ENCODE data around the gene FAM98B.

FAM98B gene

GRCh38 chr15:38533416-38533915 is 79.5 kb downstream of the FAM98B start:
- POLR2A ChIA-PET = no interaction called here
- no peaks in the 10 kb centered on the region for H3K36me3 ChIP-seq (ENCODE audit: control insufficient read depth in 4 of 4, insufficient read depth in 4 of 4, low read length in 3 of 4)

GRCh38 chr15:38533926-38534325 is 80.0 kb downstream of the FAM98B start:
- POLR2A ChIA-PET = no interaction called here

More at GRCh38 chr15:38533416-38533915, 79.5 kb downstream of the FAM98B start:
- H3K4me3 ChIP-seq (ENCODE audit: control insufficient read depth in 1 of 7, extremely low read depth in 1 of 7, insufficient read depth in 4 of 7, low read depth in 2 of 7, low read length in 6 of 7) = no peak overlapping the region
- no peak for DNase-seq
- no peaks in the 10 kb centered on the region for H3K9me3 ChIP-seq (ENCODE audit: control extremely low read depth in 1 of 5, control insufficient read depth in 4 of 5, insufficient read depth in 2 of 5, low read depth in 1 of 5, low read length in 4 of 5)
- H3K27me3 ChIP-seq (replicated peaks in 2 of 5; ENCODE audit: control insufficient read depth in 4 of 5, insufficient read depth in 5 of 5, low read length in 4 of 5) = no peaks in the 10 kb centered on the region
- H3K27ac ChIP-seq (ENCODE audit: insufficient read depth in 1 of 2, low read depth in 1 of 2, low read length in 2 of 2, poor library complexity in 1 of 2, severe bottlenecking in 2 of 2) = no peak overlapping the region
- CTCF ChIA-PET = interaction anchor here (0.8 to 1.4 kb wide), 2 partner anchors 12 to 30 kb away, joined by 3 read pairs; no protein-coding TSS in a partner anchor
- no peaks in the 10 kb centered on the region for H3K4me1 ChIP-seq (ENCODE audit: control extremely low read depth in 1 of 4, control insufficient read depth in 4 of 4, insufficient read depth in 4 of 4, low read length in 3 of 4)
- 96% methylated on average over 6 of the region's 6 CpGs for WGBS (ENCODE audit: insufficient coverage)

GRCh38 chr15:38534691-38535090 is 80.8 kb downstream of the FAM98B start:
- Histone ChIP-seq H3K4me3 (ENCODE audit: control insufficient read depth in 1 of 7, extremely low read depth in 1 of 7, insufficient read depth in 4 of 7, low read depth in 2 of 7, low read length in 6 of 7) (no peak overlapping the region), H3K27me3 (replicated peaks in 2 of 5; ENCODE audit: control insufficient read depth in 4 of 5, insufficient read depth in 5 of 5, low read length in 4 of 5) (no peaks in the 10 kb centered on the region), H3K9me3 (ENCODE audit: control extremely low read depth in 1 of 5, control insufficient read depth in 4 of 5, insufficient read depth in 2 of 5, low read depth in 1 of 5, low read length in 4 of 5) (no peaks in the 10 kb centered on the region), H3K4me1 (ENCODE audit: control extremely low read depth in 1 of 4, control insufficient read depth in 4 of 4, insufficient read depth in 4 of 4, low read length in 3 of 4) (no peaks in the 10 kb centered on the region), H3K27ac (ENCODE audit: insufficient read depth in 1 of 2, low read depth in 1 of 2, low read length in 2 of 2, poor library complexity in 1 of 2, severe bottlenecking in 2 of 2) (no peak overlapping the region), H3K36me3 (ENCODE audit: control insufficient read depth in 4 of 4, insufficient read depth in 4 of 4, low read length in 3 of 4) (no peaks in the 10 kb centered on the region)
- ChIA-PET CTCF (interaction anchor here (0.8 to 1.1 kb wide), 3 partner anchors 10 to 119 kb away, joined by 3 read pairs; no protein-coding TSS in a partner anchor), POLR2A (no interaction called here)
- 89% methylated on average over 3 of the region's 3 CpGs for WGBS (ENCODE audit: insufficient coverage)
- DNase-seq = no peak

More at GRCh38 chr15:38533926-38534325, 80.0 kb downstream of the FAM98B start:
- CTCF ChIA-PET = interaction anchor here (0.8 to 1.1 kb wide), 2 partner anchors 28 to 30 kb away, joined by 3 read pairs; no protein-coding TSS in a partner anchor
- no peak for DNase-seq
- Histone ChIP-seq H3K4me3 (ENCODE audit: control insufficient read depth in 1 of 7, extremely low read depth in 1 of 7, insufficient read depth in 4 of 7, low read depth in 2 of 7, low read length in 6 of 7) (no peak overlapping the region), H3K36me3 (ENCODE audit: control insufficient read depth in 4 of 4, insufficient read depth in 4 of 4, low read length in 3 of 4) (no peaks in the 10 kb centered on the region), H3K9me3 (ENCODE audit: control extremely low read depth in 1 of 5, control insufficient read depth in 4 of 5, insufficient read depth in 2 of 5, low read depth in 1 of 5, low read length in 4 of 5) (no peaks in the 10 kb centered on the region), H3K4me1 (ENCODE audit: control extremely low read depth in 1 of 4, control insufficient read depth in 4 of 4, insufficient read depth in 4 of 4, low read length in 3 of 4) (no peaks in the 10 kb centered on the region), H3K27ac (ENCODE audit: insufficient read depth in 1 of 2, low read depth in 1 of 2, low read length in 2 of 2, poor library complexity in 1 of 2, severe bottlenecking in 2 of 2) (no peak overlapping the region), H3K27me3 (replicated peaks in 2 of 5; ENCODE audit: control insufficient read depth in 4 of 5, insufficient read depth in 5 of 5, low read length in 4 of 5) (no peaks in the 10 kb centered on the region)

- no peak for DNase-seq
- ChIA-PET CTCF (interaction anchor here (1.0 to 1.1 kb wide), 2 partner anchors 9 to 14 kb away, joined by 3 read pairs; no protein-coding TSS in a partner anchor), POLR2A (no interaction called here)
- Histone ChIP-seq H3K36me3 (ENCODE audit: control insufficient read depth in 4 of 4, insufficient read depth in 4 of 4, low read length in 3 of 4) (no peaks in the 10 kb centered on the region), H3K27me3 (replicated peaks in 2 of 5; ENCODE audit: control insufficient read depth in 4 of 5, insufficient read depth in 5 of 5, low read length in 4 of 5) (no peaks in the 10 kb centered on the region), H3K4me3 (ENCODE audit: control insufficient read depth in 1 of 7, extremely low read depth in 1 of 7, insufficient read depth in 4 of 7, low read depth in 2 of 7, low read length in 6 of 7) (no peak overlapping the region), H3K9me3 (ENCODE audit: control extremely low read depth in 1 of 5, control insufficient read depth in 4 of 5, insufficient read depth in 2 of 5, low read depth in 1 of 5, low read length in 4 of 5) (no peaks in the 10 kb centered on the region), H3K4me1 (ENCODE audit: control extremely low read depth in 1 of 4, control insufficient read depth in 4 of 4, insufficient read depth in 4 of 4, low read length in 3 of 4) (no peaks in the 10 kb centered on the region), H3K27ac (ENCODE audit: insufficient read depth in 1 of 2, low read depth in 1 of 2, low read length in 2 of 2, poor library complexity in 1 of 2, severe bottlenecking in 2 of 2) (no peak overlapping the region)
- WGBS (ENCODE audit: insufficient coverage) = 97% methylated on average over 5 of the region's 8 CpGs
These were observed 81.7 kb downstream of the FAM98B start for GRCh38 chr15:38535491-38536200.

- 100% methylated on average over 2 of the region's 3 CpGs for WGBS (ENCODE audit: insufficient coverage)
- DNase-seq = no peak
- Histone ChIP-seq H3K36me3 (ENCODE audit: control insufficient read depth in 4 of 4, insufficient read depth in 4 of 4, low read length in 3 of 4) (no peaks in the 10 kb centered on the region), H3K4me1 (ENCODE audit: control extremely low read depth in 1 of 4, control insufficient read depth in 4 of 4, insufficient read depth in 4 of 4, low read length in 3 of 4) (no peaks in the 10 kb centered on the region), H3K27ac (ENCODE audit: insufficient read depth in 1 of 2, low read depth in 1 of 2, low read length in 2 of 2, poor library complexity in 1 of 2, severe bottlenecking in 2 of 2) (no peak overlapping the region), H3K9me3 (ENCODE audit: control extremely low read depth in 1 of 5, control insufficient read depth in 4 of 5, insufficient read depth in 2 of 5, low read depth in 1 of 5, low read length in 4 of 5) (no peaks in the 10 kb centered on the region), H3K27me3 (replicated peaks in 2 of 5; ENCODE audit: control insufficient read depth in 4 of 5, insufficient read depth in 5 of 5, low read length in 4 of 5) (no peaks in the 10 kb centered on the region), H3K4me3 (ENCODE audit: control insufficient read depth in 1 of 7, extremely low read depth in 1 of 7, insufficient read depth in 4 of 7, low read depth in 2 of 7, low read length in 6 of 7) (no peak overlapping the region)
- CTCF ChIA-PET = interaction anchor here (1.1 kb wide), 1 partner anchor 15 kb away, joined by 3 read pairs; no protein-coding TSS in a partner anchor
- POLR2A ChIA-PET = no interaction called here
These were observed 82.3 kb downstream of the FAM98B start for GRCh38 chr15:38536201-38536676.

All from common myeloid progenitor, CD34-positive (primary cell).